Amygdala (tissue), 56 donors: ENCODE measurements around the gene MOGAT1.
A peak's percentile ranks its signal among the peaks of the same experiment; 100 is the strongest.
"Not testable (repeated sequence)": the region's sequence is repeated elsewhere in the genome, so short reads cannot be mapped to it uniquely, and the experiment has no call there.

Experiments used
- DNase-seq, 56 donors: peaks; one replicate each; lab custom pipeline; 2025; lab: John Stamatoyannopoulos, UW

MOGAT1 gene

DNA sequence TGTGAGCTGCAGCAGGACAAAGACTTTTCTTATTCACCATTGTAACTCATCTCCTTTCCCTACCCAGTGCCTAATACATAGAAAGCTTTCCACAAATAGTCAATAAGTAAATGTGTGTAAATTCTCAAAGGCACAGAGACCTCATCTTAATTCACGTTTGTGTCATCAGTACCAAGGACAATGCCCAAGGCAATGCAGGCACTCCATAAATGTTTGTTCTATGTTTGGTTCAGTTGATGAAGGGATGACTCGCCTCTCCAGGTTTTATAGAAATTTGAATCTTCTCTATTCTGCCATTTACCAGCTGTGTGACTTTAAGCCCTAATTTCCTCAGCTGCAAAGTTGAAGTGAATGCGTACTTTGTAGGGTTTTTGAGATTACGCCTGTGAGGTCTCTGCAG lies 2.1 kb upstream of the MOGAT1 start:
- DNase-seq = no peak

DNA sequence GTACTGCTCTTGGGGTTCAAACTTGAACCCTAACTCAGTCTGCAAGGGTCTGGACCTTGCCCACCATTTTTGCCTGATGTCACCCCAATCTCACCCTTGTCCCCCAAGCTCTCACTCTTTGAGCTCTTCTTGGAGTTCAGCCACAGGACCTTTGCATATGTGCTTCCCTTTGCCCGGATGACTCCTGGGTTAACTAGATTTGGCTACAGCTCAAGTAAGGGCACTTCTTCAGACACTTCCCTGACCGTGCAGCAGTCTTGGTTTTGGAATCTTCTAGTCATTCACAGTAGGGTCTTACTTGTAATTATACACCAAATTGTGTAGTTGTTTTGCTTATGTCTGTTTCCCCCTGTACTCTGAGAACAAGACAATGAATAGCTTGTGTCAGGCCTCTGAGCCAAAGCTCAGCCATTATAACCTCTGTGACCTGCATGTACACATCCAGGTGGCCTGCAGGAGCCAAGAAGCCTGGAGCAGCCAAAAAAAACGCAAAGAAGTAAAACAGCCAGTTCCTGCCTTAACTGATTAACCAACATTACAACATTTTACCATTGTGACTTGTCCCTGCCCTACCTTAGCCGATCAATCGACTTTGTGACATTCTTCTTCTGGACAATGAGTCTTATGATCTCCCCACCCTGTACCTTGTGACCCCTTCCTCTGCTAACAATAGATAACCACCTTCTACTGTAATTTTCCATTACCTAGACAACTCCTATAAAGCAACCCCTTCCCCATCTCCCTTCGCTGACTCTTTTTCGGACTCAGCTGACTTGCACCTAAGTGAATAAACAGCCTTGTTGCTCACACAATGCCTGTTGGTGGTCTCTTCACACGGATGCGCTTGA lies 1.0 kb upstream of the MOGAT1 start:
- no peak for DNase-seq

DNA sequence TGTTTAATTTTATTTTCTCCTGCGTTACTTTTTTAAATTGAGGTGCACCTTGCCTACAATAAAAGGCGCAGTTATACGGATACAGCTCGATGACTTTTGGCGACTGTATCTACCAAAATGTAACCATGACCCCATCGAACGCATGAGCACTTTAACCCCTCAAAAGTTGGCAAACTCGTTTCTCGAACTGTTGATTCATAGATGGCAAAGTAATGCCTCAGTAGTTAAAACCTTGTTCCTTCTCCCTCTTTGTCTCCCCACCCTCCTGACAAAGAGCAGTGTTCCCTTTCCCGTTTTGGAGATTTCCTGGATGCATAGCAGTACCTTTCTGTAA lies 577 bp downstream of the MOGAT1 start:
- no peak for DNase-seq

GRCh38 chr2:222673273-222673672 lies 1.8 kb downstream of the MOGAT1 start:
- DNase-seq = no peak

- DNase-seq = no peak
These were observed 2.4 kb downstream of the MOGAT1 start for GRCh38 chr2:222673883-222674282.

DNA sequence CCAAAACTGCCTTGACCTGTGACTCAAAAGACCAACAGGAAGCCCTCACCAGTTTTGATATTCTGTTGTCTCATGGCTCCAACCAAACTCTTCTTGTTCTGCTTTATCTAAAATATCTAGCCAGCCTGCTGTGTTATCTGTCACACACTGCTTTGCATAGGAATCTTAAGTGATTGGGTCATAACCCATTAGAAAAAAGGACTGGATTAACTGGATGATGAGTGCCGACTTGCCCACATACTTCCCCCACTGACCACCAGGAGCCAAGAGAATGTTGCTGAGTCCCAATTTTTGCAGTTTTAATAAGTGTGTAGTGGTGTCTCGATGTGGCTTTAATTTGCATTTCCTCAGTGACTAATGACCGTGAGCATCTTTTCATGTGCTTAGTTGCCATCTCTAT lies 6.5 kb downstream of the MOGAT1 start:
- no peak for DNase-seq

DNA sequence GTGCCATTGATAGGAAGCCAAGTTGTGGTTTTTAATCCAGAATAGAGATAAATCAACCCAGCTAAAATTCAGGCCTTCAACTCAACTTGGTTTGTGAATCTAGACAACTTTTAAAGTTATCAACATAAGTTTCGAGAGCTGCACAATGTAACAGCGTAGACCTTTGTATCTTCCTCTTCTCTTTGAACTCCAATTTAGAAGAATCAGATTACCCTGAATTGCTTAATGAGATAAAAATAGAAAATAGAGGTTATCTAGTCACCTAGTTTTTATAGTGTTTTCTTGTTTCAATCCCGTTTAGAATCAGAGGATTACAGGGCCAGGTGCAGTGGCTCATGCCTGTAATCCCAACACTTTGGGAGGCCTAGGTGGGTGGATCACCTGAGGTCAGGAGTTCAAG lies 12.3 kb downstream of the MOGAT1 start:
- DNase-seq = no peak

DNA sequence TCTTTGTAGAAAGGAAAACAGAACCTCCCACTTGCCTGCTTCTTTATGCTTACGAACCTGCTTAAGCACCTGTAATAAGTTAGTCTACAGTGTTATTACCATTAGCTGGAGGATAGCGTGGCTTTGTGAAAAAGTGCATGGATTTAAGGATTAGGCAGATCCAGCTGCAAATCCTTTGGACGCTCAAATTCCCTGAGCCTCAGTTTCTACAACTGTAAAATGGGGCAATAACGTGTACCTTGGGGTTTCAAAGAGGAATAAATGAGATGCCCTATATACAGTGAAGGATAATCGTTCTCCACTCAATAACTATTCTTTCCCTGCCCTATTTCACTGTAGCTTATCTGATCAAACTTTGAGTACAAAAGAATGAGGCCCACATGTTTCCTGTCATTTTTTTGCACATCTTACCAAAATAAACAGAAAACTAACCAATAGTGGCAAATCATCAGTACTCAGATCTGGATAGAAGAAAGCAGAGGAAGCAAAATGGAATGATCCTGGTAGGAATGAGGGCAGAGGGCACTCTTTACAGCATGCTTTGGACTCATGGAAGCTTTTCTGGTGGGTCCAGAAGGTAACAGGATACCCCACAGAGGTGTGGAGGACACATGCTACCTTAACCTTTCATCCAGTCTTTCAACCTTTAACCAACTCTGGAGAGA lies 14.8 kb downstream of the MOGAT1 start:
- no peak for DNase-seq

- no peak for DNase-seq
These were observed 17.5 kb downstream of the MOGAT1 start for GRCh38 chr2:222688917-222689316.

GRCh38 chr2:222689322-222689721 lies 17.9 kb downstream of the MOGAT1 start:
- DNase-seq = no peak

GRCh38 chr2:222690564-222691200 lies 19.2 kb downstream of the MOGAT1 start:
- peak in 47 of 56 donors; percentile 1 to 77 (median 29) for DNase-seq

DNA sequence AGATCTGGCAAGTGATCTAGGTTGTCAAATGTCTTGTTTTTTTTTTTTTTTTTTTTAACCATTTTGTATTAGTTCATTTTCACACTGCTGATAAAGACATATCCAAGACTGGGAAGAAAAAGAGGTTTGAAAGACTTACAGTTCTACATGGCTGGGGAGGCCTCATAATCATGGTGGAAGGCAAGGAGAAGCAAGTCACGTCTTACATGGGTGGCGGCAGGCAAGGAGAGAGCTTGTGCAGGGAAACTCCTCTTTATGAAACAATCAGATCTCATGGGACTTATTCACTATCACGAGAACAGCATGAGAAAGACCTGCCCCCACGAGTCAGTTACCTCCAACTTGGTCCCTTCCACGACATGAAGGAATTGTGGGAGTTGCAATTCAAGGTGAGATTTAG lies 22.0 kb downstream of the MOGAT1 start:
- not testable (repeated sequence) for DNase-seq

DNA sequence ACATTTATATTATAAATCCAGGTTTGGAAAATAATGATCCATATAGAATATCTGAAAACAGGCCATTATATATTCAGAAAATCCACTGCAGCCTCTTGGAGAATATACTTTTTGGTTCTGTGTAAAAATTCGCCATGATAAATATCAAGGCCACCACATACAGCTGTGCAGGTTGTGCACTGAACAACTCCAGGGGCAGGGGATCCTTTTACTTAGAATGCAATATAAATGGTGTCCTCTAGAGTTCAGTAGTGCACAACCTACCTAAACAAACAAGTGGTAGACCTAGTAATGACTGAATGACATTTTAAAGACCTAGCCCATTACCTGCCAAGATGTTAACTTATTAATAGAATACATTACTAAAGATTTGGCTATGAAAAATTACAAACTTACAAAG lies 22.4 kb downstream of the MOGAT1 start:
- no peak for DNase-seq

GRCh38 chr2:222698276-222698675 lies 26.8 kb downstream of the MOGAT1 start:
- DNase-seq = no peak

DNA sequence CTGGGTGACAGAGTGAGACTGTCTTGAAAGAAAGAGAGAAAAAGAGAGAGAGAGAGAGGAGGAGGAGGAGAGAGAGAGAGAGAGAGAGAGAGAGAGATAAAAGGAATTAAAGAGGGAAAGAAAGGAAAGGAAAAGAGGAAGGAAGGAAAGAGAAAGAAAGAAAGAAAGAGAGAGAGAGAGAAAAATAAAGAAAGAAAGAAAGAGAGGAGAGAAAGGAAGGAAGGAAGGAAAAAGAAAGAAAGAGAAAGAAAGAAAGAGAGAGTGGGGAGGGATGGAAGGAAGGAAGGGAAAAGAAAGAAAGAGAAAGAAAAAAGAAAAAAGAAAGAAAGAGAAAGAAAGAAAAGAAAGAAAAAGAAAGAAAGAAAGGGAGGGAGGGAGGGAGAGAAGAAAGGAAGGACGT lies 29.8 kb downstream of the MOGAT1 start:
- no peak for DNase-seq

GRCh38 chr2:222701721-222702131 lies 30.3 kb downstream of the MOGAT1 start:
- no peak for DNase-seq

DNA sequence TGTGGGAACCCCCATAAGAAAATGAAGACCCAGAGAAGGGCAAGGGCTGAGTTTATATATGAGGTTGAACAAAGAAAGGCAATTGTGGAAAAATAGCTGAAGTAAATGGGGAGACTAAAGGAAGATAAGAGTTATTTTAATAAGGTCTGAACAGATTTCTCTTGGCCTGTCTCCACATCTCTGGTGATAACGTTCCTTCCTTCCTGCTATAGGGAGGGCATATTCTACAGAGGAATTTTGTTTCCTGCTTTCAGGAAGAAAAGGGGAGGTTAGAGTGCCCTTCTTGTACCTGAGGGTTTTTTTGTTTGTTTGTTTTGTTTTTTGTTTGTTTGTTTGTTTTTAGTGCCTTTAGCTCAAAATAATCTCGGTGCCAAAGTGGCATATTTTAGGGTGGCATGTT lies 31.6 kb downstream of the MOGAT1 start:
- no peak for DNase-seq

DNA sequence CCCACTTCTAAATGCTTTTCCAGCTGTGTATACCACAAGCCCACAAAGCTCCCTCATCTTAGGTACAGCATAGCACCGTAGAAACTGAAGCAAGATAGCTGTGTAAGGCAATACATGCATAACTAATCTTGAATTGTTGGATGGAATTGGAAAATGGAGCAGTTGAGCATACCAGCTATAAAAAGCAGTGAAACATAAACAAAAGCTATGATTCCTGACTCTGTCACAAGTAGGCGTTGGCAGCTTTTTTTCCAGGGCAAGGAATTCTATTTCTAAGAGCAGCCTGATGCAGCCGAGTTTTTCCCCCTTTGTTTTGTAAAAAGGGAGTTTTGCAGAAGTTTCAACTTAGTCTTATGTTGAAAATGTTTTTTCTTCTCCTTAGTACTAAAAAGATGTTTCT lies 32.4 kb downstream of the MOGAT1 start:
- DNase-seq = no peak

DNA sequence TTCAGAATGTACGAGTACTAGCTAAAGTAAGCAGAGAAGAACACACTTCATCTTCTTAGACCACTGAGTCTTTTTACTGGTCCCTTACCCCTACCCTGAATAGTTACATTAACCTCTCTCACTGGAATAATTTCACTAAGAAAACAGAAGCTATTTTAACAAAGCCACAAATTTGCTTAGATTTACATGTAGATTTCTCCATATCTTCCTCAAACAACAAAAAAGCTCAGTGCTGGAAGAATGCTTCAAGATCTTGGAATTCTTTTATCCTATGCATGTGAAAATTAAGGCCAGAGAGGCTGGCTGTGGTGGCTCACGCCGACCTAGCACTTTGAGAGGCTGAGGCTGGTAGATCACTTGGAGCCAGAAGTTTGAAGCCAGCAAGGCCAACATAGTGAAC lies 35.2 kb downstream of the MOGAT1 start:
- no peak for DNase-seq

DNA sequence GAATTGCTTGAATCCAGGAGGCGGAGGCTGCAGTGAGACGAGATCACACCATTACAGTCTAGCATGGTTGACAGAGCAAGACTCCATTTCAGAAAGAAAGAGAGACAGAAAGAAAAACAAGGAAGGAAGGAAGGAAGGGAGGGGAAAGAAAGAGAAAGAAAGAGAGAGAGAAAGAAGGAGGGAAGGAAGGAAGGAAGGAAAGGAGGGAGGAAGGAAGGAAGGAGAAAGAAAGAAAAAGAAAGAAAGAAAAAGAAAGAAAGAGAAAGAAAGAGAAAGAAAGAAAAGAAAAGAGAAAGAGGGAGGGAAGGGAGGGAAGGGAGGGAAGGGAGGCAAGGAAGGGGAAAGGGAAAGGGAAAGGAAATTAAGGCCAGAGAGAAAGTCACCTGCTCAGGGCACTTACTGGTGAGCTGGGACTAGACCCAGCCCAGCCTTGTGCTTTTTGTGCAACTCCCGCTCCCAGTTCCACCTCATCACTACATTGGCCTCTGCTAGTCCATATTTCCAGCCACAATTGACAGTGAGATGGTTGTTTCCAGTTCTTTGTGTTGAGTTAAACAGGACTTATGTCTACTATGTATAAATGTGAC lies 35.7 kb downstream of the MOGAT1 start:
- DNase-seq = no peak

- no peak for DNase-seq
These were observed 36.3 kb downstream of the MOGAT1 start for GRCh38 chr2:222707689-222708273.
